Stimulated activated CD8-positive, alpha-beta memory T cell treated with anti-CD3 and anti-CD28 coated beads, Interleukin-7, amount 100 ng/mL, for 48 hours (primary cell): Measurements from ENCODE around the gene MRPS23.

Source experiments
- DNase-seq, 2 donors: peaks; one replicate each; pipeline ENCODE4 v3.0.0-alpha.2; 2020; ENCODE audit warnings: low read depth in 1 of 2; ENCODE audit errors: extremely low read depth in 1 of 2

The MRPS23 gene

GRCh38 chr17:57879437-57880085 lies 29.7 kb upstream of the MRPS23 start:
- peak in 1 of 2 donors; percentile 19 for DNase-seq

DNA sequence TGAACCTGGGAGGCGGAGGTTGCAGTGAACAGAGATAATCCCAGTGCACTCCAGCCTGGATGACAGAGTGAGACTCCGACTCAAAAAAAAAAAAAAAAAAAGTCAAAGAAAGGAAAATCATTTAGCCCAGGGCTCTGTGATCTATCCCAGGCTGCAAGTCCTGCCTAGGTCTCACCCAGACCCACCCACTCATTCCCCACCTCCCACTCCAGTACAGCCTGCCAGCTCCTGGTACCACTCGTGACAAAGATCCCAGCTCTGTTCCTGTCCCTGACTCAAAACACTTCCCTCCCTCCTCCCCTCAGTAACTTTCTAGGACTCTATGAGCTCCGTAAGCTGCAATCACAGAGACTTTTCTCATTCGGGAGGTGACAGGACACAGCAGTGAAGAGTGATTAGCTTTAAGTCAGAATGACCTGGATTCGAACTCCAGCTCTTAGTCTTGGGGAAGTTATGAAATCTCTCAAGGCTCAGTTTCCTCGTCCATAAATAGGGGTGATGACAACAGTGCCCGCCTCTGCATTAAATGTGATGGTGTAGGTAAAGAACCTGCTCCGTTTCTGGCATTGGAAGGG lies 28.0 kb upstream of the MRPS23 start:
- no peak for DNase-seq

DNA sequence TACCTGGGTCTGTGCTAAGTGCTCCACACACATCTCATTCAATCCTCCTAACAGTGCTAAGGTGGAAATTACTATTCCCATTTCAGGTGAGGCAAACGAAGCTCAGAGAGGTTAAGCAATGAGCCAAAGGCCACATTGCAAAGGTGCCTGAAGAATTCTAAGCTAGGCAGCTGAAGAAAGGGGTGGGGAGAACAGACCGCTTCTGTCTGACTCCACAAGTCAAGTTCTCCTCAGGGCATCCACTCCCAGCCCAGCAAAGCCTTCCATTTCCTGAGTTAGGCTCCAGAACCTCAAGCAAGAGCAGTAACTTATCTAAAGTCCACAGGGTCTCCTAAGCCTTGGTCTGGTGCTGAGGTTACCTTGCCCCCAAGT lies 27.0 kb upstream of the MRPS23 start:
- DNase-seq = no peak

DNA sequence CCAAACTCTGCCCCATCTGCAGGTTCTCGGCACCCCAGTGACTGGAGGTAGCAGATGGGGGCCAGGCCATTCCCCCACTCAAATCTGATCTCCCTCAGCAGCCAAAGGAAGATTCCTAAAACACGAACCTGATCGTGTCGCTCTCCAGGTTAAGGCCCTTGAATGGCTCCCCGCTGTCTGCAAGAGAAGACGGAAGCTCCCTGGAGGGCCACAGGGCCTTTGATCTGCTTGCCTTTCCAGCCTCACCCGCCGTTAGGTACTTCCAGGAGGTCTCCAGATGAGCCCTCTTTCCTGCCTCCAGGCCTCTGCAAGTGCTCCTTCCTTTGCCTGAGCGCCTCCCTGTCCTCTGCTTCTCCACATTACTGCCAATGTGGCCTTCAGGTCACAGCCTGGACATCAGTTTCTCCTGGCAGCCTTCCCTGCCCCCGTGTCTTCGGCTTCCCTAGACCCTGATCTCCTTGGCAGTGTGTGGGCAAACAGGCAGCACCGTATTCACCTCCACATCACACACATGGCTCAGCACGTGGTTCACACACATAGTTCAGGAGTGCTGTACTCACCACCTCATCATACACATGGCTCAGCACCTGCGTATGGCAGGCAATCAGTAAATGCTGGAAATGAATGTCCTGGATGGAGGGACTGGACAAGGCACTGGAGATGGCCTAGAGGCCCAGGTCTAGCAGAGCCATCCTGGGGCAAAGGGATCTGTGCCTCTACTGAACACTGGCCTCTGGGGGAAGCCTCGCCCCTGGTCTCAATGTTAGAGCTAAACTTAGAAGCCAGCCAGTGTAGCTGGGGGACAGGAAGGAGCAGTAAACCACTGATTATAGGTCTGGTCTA lies 26.4 kb upstream of the MRPS23 start:
- no peak for DNase-seq

DNA sequence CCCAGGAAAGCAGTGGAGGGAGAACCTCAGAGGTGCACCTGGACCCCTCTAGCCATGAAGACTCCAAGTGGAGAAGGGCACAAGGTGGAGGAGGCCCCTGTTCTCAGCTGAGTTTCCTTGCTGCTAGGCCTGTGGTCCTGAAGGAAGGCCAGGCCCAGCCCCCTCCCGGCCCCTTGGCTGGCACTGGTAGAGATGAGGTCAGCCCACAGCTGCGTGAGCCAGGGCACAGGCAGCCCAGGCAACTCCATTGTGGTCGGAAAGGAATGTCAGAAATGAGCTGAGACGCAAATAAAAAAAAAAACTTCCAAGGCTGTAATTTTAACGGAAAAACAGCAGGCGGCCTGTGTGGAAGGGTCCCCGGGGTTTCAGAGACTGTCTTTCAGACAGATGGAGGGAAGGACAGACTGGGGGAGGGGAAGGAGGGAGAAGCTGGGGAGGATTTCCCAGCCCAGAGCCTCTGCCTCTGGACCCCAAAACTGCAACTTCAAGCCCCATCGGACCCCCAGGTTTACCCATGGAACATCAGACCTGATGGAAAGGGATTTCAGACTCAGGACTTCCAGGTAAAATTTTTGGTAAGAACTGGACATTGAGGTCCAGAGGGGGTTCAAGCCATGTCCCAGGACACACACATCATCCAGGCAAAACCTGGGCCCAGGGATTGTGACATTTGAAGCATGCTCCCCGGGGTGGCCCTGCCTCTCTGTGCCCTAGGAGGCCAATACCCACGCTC lies 25.6 kb upstream of the MRPS23 start:
- DNase-seq = no peak

DNA sequence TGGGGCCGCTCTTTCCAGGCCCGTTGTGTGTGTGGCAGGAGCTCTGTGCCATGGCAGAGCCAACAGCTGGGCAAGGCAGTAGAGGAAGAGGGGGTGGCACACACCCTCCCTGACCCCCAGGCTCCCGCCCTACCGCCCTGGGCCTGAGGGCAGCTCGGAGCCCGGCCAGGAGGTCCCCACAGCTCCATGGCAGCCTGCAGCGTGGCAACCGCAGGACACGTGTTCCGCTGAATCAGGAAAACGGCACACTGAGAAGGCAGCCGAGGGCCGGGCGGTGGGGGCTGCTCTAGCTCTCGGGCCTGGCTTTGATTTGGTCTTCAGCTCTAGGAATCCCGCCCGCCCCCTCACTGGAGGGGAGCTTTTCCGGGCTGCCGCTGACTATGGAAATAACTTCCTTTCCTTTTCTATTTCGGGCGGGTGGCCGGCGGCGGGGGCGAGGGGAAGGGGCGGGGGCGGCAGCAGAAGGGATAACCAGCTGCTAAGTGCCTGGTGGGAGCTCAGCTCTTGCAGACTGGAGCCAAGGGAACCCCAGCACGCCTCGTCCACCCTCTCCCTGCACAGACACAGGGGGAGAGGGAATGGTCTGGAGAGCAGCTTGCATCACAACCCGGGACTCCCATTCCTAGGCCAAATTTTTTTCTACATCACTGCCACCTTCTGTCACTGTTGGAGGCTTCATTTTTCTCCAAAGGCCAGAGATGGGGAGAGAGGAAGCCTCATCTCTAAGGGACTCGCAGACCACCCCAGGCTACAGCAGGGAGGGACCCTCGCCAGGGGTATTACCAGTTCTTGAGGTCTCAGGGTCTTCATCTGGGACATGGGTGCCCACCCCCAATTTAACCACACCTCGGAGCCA lies 24.8 kb upstream of the MRPS23 start:
- no peak for DNase-seq

- DNase-seq = no peak
These were observed 24.2 kb upstream of the MRPS23 start for GRCh38 chr17:57874058-57874419.

- DNase-seq = no peak
These were observed 23.6 kb upstream of the MRPS23 start for GRCh38 chr17:57873261-57874057.

GRCh38 chr17:57872536-57872935 lies 22.7 kb upstream of the MRPS23 start:
- no peak for DNase-seq

- DNase-seq = no peak
These were observed 22.0 kb upstream of the MRPS23 start for GRCh38 chr17:57871863-57872262.

DNA sequence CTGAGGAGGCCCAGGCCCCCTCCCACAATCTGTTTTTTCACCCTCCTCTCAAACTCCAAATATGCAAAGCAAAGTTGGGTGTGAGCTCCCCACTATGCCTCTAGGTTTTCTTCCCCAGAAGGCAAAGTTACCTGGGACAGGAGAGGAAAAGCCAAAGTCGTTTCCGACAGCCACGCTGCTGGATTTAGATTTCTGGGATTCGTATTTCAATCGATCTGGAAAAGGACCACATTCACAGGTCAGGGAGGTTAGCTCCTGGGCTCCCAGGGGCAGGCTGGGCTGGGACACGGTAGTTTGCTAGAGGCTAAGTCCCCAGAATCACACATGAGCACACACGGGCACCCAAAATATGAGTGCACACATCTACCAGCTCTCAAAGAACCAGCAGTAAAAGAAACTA lies 21.3 kb upstream of the MRPS23 start:
- DNase-seq = no peak

GRCh38 chr17:57870283-57870635 lies 20.4 kb upstream of the MRPS23 start:
- no peak for DNase-seq

DNA sequence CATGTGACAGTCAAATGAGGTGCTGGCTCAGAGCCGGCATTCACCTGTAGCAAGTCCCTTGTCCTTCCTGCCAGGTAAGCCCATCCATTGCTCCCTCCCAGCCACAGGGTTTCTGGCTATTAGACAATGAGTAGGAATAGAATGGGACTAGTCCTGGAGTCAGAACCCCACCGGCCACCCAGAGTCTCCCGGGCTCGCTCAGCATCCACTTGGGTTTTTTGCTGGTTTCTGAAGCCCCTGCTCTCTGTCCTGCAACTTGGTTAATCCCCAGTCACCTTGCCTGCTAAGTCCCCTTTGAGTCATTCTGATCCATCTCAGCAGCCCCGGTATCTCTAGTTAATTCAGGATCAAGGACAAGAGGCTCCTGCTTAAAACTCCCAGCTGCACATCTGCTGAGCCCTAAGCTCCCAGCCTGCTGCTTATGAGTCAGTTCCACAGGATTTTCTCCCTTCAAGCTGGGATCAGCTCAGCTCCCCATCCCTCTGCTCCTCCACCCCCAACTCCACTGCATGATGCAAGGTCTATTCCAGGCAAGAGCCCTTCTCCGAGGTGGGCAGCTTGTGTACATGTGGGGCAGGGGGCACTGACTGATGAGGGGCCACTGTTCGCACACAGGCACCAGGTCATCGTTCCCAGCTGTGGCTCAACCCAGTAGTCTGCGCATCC lies 19.9 kb upstream of the MRPS23 start:
- DNase-seq = no peak

- no peak for DNase-seq
These were observed 19.2 kb upstream of the MRPS23 start for GRCh38 chr17:57868910-57869616.

- DNase-seq = no peak
These were observed 18.4 kb upstream of the MRPS23 start for GRCh38 chr17:57868007-57868909.

GRCh38 chr17:57867126-57867525 lies 17.3 kb upstream of the MRPS23 start:
- DNase-seq = no peak

- DNase-seq = no peak
These were observed 16.9 kb upstream of the MRPS23 start for GRCh38 chr17:57866723-57867122.

DNA sequence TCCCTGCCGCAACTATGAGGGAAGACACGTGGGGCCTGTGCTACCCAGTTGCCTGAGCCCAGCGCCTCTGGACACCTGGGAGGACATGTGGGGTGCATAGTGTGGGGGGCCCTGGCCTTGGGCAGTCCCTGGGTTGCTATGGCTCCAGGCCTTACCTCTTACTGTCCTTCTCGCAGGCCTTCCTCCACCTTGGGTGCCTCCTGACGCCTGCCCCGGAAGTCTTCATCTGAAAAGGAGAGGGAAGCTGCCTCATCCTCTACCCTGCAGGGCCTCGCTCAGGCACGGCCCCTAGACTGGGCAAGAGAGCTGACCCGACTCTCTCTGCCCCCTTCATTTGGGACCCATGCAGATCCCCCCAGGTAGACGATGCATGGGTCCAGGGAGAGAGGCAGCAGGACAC lies 16.5 kb upstream of the MRPS23 start:
- DNase-seq = no peak
